GM23248 (cell line): ENCODE measurements around the gene DGAT2L6.

Experiments used
- EZH2 ChIP-seq: fragments of 200-600 bp; sonication (generic); IDR thresholded peaks from 2 replicates; pipeline ENCODE4 v1.6.1; 2018; ENCODE audit warnings: antibody characterized with exemption, mild to moderate bottlenecking; ENCODE audit not compliant: insufficient read depth, poor library complexity, severe bottlenecking
- EZH2phosphoT487 ChIP-seq: fragments of 200-600 bp; sonication (generic); IDR thresholded peaks from 2 replicates; pipeline ENCODE4 v1.6.1; 2018; ENCODE audit warnings: antibody characterized with exemption, moderate library complexity, mild to moderate bottlenecking, low read depth; ENCODE audit not compliant: insufficient read depth

DNA sequence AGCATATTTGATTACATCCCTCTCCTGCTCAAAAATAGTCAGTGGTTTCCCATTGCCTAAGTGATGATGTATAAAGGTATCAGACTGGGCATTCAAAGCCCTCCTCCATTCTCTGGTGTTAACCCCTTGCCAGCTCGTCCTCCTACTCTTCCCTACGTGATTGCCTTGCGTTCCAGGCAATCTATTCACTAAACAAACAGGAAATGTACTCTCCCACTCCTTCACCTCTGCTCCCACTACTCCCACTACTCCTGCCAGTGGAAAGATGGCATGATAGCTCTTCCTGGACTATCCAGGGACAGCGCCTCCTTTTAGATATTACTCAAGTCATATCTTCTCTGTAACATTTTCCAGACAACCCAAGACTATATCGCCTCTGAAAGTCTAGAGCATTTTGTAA is 5.8 kb downstream of the DGAT2L6 start:
- TF ChIP-seq EZH2 (no peak), EZH2phosphoT487 (no peak)
